Common myeloid progenitor, CD34-positive (primary cell): ENCODE results near the gene ATG2A.

ENCODE experiments used
- CTCF ChIA-PET: fragments of 350-600 bp; sonication (Branson Sonifier 250); formaldehyde crosslinking; loops from one replicate; lab custom pipeline; 2021; ENCODE audit warnings: antibody characterized with exemption; lab: Charles Lee
- POLR2A ChIA-PET: fragments of 350-600 bp; sonication (Branson Sonifier 250); formaldehyde crosslinking; loops from one replicate; lab custom pipeline; 2021; ENCODE audit warnings: antibody characterized with exemption; lab: Charles Lee
- DNase-seq, 3 donors: peaks; one replicate each; pipeline versions ENCODE4 v3.0.0 to v3.0.0-alpha.2; 2013
- H3K27ac ChIP-seq, 2 experiments: 1 replicate in 1 of 2; 2 replicates in 1 of 2; pipeline ENCODE4 v1.7.0; 2013; ENCODE audit warnings: inconsistent platforms in 2 of 2, low read length in 2 of 2, mild to moderate bottlenecking in 2 of 2, low read depth in 1 of 2, moderate library complexity in 1 of 2; ENCODE audit not compliant: severe bottlenecking in 2 of 2, insufficient read depth in 1 of 2, poor library complexity in 1 of 2
- H3K27me3 ChIP-seq, 5 experiments: replicated peaks in 2 of 5; 1 replicate in 3 of 5; 2 replicates in 2 of 5; pipeline versions ENCODE4 v1.6.1 to v1.7.0; 2013; ENCODE audit warnings: low read length in 4 of 5, mild to moderate bottlenecking in 2 of 5, moderate library complexity in 2 of 5, inconsistent platforms in 1 of 5; ENCODE audit not compliant: insufficient read depth in 5 of 5, control insufficient read depth in 4 of 5
- H3K36me3 ChIP-seq, 4 experiments: 1 replicate in 2 of 4; 2 replicates in 2 of 4; pipeline versions ENCODE4 v1.6.1 to v1.7.0; 2013; ENCODE audit warnings: low read length in 3 of 4, control low read depth in 1 of 4, mild to moderate bottlenecking in 1 of 4; ENCODE audit not compliant: control insufficient read depth in 4 of 4, insufficient read depth in 4 of 4
- H3K4me1 ChIP-seq, 4 experiments: 1 replicate in 3 of 4; 2 replicates in 1 of 4; pipeline versions ENCODE4 v1.6.1 to v1.7.1; 2013; ENCODE audit warnings: low read length in 3 of 4, mild to moderate bottlenecking in 3 of 4, control low read depth in 1 of 4, inconsistent platforms in 1 of 4, moderate library complexity in 1 of 4; ENCODE audit not compliant: control insufficient read depth in 4 of 4, insufficient read depth in 4 of 4; ENCODE audit errors: control extremely low read depth in 1 of 4
- H3K4me3 ChIP-seq, 7 experiments: 1 replicate in 4 of 7; 2 replicates in 3 of 7; pipeline versions ENCODE4 v1.5.1 to v1.7.0; 2013; ENCODE audit warnings: mild to moderate bottlenecking in 7 of 7, low read length in 6 of 7, moderate library complexity in 6 of 7, inconsistent platforms in 2 of 7, low read depth in 2 of 7, control low read depth in 1 of 7; ENCODE audit not compliant: insufficient read depth in 4 of 7, control insufficient read depth in 1 of 7; ENCODE audit errors: extremely low read depth in 1 of 7
- H3K9me3 ChIP-seq, 5 experiments: 1 replicate in 4 of 5; 2 replicates in 1 of 5; pipeline versions ENCODE4 v1.6.1 to v1.7.1; 2013; ENCODE audit warnings: low read length in 4 of 5, mild to moderate bottlenecking in 2 of 5, inconsistent platforms in 1 of 5, low read depth in 1 of 5, moderate library complexity in 1 of 5; ENCODE audit not compliant: control insufficient read depth in 4 of 5, insufficient read depth in 2 of 5; ENCODE audit errors: control extremely low read depth in 1 of 5
- WGBS: methylation state at CpG from one replicate; pipeline ENCODE4 v1.1.5; 2013; ENCODE audit not compliant: insufficient coverage; 5-methylcytosine and 5-hydroxymethylcytosine counted together

ATG2A gene

GRCh38 chr11:64883575-64883974 is 33.4 kb downstream of the ATG2A start:
- WGBS: 100% methylated on average over 5 of the region's 5 CpGs
- Histone ChIP-seq H3K27ac (no peak overlapping the region), H3K36me3 (no peaks in the 10 kb centered on the region), H3K4me1 (peaks cover 22 to 52% (median 35%) of the 10 kb centered on the region in 4 experiments), H3K27me3 (no peaks in the 10 kb centered on the region), H3K9me3 (no peaks in the 10 kb centered on the region), H3K4me3 (no peak overlapping the region)
- ChIA-PET POLR2A (no interaction called here), CTCF (interaction anchor here (0.9 to 36.3 kb wide), 5 partner anchors 9 to 32 kb away, joined by 3 to 1071 read pairs (median 7); partner anchors contain the start of gene CDC42BPG)
- no peak for DNase-seq

DNA sequence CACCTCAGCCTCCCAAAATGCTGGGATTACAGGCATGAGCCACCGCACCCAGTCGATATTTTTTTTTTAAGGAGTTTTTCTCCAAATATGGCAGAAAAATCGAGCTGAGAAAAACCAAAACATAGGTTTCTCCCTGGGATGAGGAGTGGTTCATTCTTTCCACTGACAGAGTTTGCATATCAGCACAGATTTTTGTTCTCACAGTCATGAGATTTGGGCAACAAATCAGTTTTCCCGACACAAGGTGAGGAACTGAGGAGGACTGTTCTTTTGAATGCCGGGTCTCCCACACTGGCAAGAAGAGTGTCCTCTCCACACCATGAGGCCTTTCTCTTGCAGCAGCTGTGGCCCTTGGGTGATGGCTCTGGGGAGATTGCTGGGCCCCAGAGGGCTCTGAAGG is 34.8 kb downstream of the ATG2A start:
- H3K27me3 ChIP-seq: no peaks in the 10 kb centered on the region
- no peak for DNase-seq
- H3K36me3 ChIP-seq: no peaks in the 10 kb centered on the region
- H3K27ac ChIP-seq: no peak overlapping the region
- ChIA-PET CTCF (interaction anchor here (3.9 to 36.3 kb wide), 3 partner anchors 9 to 28 kb away, joined by 25 to 1071 read pairs (median 31); partner anchors contain the start of gene CDC42BPG), POLR2A (no interaction called here)
- H3K4me1 ChIP-seq: peaks cover 19 to 48% (median 34%) of the 10 kb centered on the region in 4 experiments
- 100% methylated on average over 3 of the region's 5 CpGs for WGBS
- no peaks in the 10 kb centered on the region for H3K9me3 ChIP-seq
- H3K4me3 ChIP-seq: no peak overlapping the region

DNA sequence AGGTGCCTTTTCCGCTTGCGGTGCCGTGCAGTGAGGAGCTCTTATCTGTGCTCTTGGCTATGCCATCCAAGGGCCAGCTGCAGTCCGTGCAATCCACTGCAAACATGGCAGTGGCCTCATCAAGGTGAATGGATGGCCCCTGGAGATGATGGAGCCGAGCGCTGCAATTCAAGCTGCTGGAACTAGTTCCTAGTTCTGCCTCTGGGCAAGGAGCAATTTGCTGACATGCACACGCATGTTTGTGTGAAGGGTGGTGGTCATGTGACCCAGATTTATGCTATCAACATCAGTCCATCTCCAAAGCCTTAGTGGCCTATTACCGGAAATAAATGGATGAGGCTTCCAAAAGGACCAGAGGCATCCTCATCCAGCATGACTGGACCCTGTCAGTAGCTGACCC is 35.5 kb downstream of the ATG2A start:
- WGBS: 96% methylated on average over 7 of the region's 8 CpGs
- Histone ChIP-seq H3K36me3 (peaks cover 0 to 3% (median under 1%) of the 10 kb centered on the region in 4 experiments), H3K27me3 (no peaks in the 10 kb centered on the region), H3K4me1 (peaks cover 18 to 54% (median 42%) of the 10 kb centered on the region in 4 experiments), H3K27ac (no peak overlapping the region), H3K4me3 (no peak overlapping the region), H3K9me3 (no peaks in the 10 kb centered on the region)
- DNase-seq: no peak
- CTCF ChIA-PET: interaction anchor here (1.6 to 36.3 kb wide), 3 partner anchors 10 to 27 kb away, joined by 4 to 1071 read pairs (median 25); partner anchors contain the start of gene CDC42BPG
- POLR2A ChIA-PET: no interaction called here

DNA sequence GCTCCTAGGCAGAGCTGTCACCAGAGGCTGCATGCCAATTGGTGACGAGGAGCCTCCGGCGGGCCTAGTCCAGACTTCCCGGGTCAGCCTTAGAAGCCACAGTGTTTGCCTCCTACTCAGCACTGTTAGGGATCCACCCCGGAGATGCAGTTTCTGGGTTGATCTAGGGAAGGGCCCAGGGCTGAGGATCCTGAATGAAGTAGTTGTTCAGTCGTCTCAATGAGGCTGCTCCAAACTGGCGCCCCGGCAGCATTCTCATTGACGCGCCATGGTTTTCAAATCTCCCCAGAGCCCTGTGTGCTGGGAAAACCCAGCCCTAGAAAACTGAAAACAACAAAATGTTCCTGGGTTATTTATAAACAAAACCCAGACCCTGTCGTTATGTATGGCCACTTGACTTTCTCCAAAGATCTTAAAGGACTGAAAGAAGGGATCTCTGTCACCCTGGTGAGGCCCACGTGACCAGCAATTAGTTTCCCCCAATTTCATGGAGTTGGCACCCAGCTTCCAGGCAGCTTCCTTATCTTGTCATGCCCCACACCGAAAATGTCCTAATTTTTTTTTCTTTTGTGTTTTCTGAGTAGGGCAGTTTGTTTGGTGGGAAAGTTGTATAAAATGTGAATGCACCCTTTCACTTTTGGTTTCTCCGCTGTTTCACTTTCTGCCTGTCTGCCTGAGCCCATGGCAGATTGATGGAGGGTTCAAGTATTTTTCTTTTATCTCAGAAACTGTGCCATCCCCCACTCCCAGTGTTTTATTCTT is 36.6 kb downstream of the ATG2A start:
- peak in 2 of 3 donors; percentile 58 to 61 for DNase-seq
- ChIA-PET POLR2A (no interaction called here), CTCF (interaction anchor here (1.6 to 36.3 kb wide), 3 partner anchors 11 to 26 kb away, joined by 4 to 1071 read pairs (median 25); partner anchors contain the start of gene CDC42BPG)
- Histone ChIP-seq H3K27ac (peak overlapping the region in 1 of 2 experiments; percentile 23), H3K27me3 (no peaks in the 10 kb centered on the region), H3K4me1 (peaks cover 18 to 55% (median 50%) of the 10 kb centered on the region in 4 experiments), H3K36me3 (peaks cover 0 to 7% (median 1%) of the 10 kb centered on the region in 4 experiments), H3K9me3 (no peaks in the 10 kb centered on the region), H3K4me3 (peak overlapping the region in 5 of 7 experiments; percentile 3 to 47 (median 32))
- 79% methylated on average over 12 of the region's 14 CpGs for WGBS

- CTCF ChIA-PET: interaction anchor here (4.5 to 36.3 kb wide), 2 partner anchors 12 to 25 kb away, joined by 25 to 1071 read pairs; partner anchors contain the start of gene CDC42BPG
- H3K27me3 ChIP-seq: no peaks in the 10 kb centered on the region
- DNase-seq: no peak
- peak overlapping the region; percentile 64 to 92 for H3K27ac ChIP-seq
- H3K4me3 ChIP-seq: peak overlapping the region; percentile 23 to 95 (median 90)
- peaks cover 0 to 14% (median 4%) of the 10 kb centered on the region in 4 experiments for H3K36me3 ChIP-seq
- H3K4me1 ChIP-seq: peaks cover 18 to 54% (median 51%) of the 10 kb centered on the region in 4 experiments
- 14% methylated on average over 12 of the region's 16 CpGs for WGBS
- POLR2A ChIA-PET: interaction anchor here (0.7 to 2.4 kb wide), 7 partner anchors 8 to 166 kb away, joined by 3 to 16 read pairs (median 5); no protein-coding TSS in a partner anchor
- no peaks in the 10 kb centered on the region for H3K9me3 ChIP-seq
These were observed 37.6 kb downstream of the ATG2A start for GRCh38 chr11:64879244-64879900.

DNA sequence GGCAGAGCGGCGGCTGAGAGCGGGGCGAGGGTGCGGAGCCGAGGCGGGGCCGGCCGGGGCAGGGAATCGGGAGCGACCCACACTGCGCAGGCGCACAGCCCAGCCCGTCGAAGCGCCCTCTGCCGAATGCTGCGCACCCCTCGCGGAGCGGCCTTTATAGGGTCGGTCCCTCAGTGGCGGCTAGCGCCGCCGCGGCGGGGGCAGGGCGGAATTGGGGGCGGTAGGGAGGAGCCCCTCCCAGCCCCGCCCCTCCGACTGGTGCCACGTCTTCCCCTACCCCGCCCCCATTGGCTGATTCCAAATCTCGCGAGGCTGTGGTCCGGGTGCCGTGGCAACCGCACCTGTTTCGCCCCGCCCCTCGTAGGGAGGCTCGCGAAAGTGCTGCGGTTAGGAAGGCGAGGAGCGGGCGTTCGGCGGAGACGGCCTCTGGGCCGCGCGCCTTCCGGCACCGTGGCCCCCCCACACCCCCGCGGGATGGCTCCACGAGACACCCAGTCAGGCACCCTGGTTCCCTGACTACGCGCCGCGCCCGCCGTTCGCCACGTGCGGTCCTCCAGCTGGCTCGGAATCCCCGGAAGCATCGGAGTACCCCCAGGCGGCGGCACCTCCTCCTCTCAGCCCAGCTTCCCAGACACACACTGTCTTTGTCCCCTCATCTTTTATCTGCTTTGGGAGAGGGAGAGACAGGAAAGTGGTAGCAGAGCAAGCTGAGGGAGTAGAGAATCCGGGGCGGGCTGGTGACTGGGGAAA is 38.3 kb downstream of the ATG2A start, which contains the start of gene EHD1:
Gene EHD1, minus strand, starts transcription at position 128 of the 750 bp plus-strand sequence. CDS start 157 bp downstream, outside the sequence.
- ChIA-PET CTCF (interaction anchor here (1.5 to 36.3 kb wide), 4 partner anchors 10 to 24 kb away, joined by 6 to 1071 read pairs (median 16); partner anchors contain the start of gene CDC42BPG), POLR2A (interaction anchor here (0.6 to 2.4 kb wide), 16 partner anchors 9 to 239 kb away, joined by 3 to 16 read pairs (median 5); partner anchors contain the start of gene ZNHIT2)
- Histone ChIP-seq H3K27ac (peak within 1 kb of the TSS; percentile 64 to 92), H3K27me3 (no peaks in the 10 kb centered on the region), H3K4me1 (peaks cover 18 to 54% (median 51%) of the 10 kb centered on the region in 4 experiments), H3K36me3 (peaks cover 0 to 16% (median 7%) of the 10 kb centered on the region in 4 experiments), H3K4me3 (peak within 1 kb of the TSS; percentile 72 to 95 (median 90)), H3K9me3 (no peaks in the 10 kb centered on the region)
- peak; percentile 97 to 98 (median 98) for DNase-seq
- WGBS: 0% methylated on average over 64 of the region's 75 CpGs
